GM21529 (cell line): Measurements from ENCODE around the gene ZNF622.
"Not testable (repeated sequence)": the region's sequence is repeated elsewhere in the genome, so short reads cannot be mapped to it uniquely, and the experiment has no call there.

Experiments used
- ATAC-seq: cut with Tn5 transposase; IDR thresholded peaks from one replicate; pipeline ENCODE4 v1.9.1; 2021; ENCODE audit not compliant: unreplicated experiment

The ZNF622 gene

DNA sequence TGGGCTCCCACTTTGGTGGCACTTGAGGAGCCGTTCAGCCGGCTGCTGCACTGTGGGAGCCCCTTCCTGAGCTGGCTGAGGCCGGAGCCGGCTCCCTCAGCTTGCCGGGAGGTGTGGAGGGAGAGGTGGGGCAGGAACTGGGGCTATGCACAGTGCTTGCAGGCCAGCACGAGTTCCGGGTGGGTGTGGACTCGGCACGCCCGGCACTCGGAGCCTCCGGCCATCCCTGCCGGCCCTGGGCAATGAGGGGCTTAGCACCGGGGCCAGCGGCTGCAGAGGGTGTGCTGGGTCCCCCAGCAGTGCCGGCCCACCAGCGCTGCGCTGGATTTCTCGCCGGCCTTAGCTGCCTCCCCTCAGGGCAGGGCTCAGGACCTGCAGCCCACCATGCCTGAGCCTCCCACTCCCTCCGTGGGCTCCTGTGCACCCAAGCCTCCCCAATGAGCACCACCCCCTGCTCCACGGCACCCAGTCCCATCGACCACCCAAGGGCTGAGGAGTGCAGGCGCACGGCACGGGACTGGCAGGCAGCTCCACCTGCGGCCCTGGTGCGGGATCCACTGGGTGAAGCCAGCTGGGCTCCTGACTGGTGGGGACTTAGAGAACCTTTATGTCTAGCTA, 29.4 kb downstream of the ZNF622 start:
- not testable (repeated sequence) for ATAC-seq

DNA sequence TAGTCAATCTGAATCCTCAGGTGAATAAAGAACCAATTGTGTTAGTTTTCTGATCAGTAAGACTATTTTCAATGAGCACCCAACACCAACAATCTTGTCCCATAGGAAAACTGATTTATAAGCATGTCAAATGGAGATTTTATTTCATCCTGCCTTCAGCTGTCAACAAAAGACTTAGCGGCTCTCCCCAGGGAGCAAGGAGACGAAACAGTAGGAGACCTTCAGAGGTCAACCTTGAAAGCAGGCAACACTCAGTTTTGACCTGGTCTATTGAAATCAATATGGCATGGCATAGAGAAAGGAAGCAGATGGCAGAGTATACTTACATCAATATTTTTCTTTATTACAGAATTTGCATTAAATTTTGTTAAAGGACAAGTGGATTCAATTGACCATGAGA, 34.1 kb downstream of the ZNF622 start:
- no peak for ATAC-seq

DNA sequence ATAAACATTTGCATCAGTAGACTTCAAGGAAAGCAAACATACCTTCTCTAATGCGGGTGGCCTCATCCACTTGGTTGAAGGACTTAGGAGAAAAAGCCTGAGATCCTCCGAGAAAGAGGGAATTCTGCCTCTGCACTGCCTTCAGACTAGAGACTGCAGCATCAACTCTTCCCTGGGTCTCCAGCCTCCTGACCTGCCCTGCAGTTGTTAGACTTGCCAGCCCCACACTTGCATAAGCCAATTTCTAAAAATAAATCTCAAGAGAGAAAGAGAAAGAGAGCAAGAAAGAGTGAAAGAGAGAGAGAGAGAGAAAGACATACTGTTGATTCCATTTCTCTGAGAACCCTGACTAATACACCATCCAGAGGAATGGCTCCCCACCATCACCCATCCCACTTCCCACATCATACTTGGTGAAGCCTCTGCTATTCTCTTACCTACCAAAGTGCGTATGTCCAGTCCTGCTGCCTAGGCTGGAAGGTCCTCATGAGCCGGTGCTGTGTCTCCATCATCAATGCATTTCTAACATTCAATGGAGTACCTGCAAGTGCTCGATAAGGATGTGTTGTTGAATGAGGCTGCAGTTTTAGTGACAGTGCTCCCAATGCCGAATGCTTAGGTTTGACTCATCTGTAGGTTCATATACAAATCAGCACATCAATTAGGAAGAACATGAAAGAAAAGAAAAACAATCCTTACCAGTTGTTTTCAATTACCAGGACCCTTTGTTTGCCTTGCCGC, 35.1 kb downstream of the ZNF622 start:
- no peak for ATAC-seq

DNA sequence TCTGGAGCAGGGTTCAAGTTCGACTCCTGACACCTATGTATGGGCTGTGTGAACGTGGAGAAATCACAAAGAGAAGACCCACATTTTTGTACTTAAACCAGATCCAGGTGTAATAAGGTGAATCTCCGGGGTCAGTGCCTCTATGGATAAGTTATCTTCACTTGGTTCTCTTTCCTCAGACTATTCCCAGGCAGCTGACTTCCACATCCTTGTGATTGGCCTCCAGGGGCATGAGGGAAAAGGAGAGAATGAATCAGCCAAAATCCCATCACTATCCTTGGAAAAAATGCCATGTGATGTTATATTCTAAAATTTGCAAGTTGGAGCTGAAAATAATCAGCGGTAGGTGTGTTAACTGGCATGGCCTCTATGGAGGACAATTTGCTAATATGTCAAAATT, 37.2 kb downstream of the ZNF622 start:
- ATAC-seq = no peak

DNA sequence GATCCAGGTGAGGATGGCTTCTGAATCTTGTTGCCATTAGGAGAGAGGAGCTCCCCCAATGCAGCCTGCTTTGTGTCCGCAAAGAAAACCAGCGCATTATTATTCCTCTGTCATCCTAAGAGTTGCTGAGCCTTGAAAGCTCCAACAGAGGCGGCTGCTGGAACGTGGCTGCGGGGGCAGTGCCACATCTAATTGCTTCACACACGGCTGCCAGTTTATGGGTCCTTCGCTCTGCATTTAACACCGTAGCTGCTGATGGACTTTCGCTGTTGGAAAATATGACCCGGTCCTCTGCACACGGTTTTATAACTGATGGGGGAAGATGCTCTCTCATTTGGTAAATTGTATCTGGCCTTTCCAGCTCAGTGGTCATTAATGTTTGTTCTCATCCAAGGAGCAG, 38.0 kb downstream of the ZNF622 start:
- no peak for ATAC-seq

DNA sequence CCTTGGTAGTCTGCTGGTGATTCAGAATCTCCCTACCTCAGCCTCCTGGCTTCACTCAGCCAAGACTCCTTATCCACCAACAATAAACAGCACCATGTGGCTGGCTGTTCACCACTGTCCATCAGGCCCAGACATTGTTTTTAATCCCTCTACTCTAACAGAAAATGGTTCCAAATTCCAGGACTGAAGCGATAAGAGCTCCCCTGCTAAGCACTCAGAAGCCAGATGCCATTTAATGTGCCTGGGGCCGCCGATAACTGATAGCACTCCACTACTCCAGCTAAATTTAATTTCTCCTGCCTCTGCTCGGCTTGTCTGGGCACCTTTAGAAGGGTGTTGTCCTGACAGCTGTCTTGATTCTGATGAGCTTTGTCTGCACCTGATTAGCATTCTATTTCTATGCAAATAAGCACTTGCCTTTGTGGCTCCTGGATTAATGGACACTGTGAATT, 47.1 kb downstream of the ZNF622 start:
- ATAC-seq = no peak

DNA sequence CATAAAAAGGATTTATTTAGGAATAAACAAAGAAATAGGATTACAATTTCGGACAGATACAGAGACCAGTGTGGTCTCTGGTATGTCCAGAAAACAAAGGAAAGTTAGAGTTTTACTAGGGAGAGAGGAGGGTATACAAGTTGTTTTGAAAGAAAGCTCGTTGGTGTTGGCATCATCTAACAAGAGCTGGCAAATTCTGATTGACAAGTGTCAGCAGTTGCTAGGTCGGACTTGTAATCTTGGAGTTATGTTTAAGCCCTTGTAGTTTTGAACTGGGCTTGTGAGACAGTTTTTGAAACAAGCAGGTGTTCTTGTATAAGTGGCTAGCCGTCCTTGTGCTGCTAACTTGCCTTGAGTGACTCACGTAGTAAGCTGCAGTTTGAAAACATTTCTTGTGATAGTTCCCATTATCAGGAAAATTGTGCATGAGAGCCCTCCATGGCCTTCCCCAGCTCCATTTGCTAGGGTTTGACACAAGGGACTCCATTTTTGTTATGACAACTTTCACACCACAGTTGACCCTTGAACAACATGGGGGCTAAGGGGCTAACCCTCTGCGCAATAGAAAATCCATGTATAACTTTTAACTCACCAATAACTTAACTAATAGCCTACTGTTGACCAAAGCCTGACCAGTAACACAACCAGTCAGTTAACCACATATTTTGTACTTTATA, 48.1 kb downstream of the ZNF622 start:
- no peak for ATAC-seq

DNA sequence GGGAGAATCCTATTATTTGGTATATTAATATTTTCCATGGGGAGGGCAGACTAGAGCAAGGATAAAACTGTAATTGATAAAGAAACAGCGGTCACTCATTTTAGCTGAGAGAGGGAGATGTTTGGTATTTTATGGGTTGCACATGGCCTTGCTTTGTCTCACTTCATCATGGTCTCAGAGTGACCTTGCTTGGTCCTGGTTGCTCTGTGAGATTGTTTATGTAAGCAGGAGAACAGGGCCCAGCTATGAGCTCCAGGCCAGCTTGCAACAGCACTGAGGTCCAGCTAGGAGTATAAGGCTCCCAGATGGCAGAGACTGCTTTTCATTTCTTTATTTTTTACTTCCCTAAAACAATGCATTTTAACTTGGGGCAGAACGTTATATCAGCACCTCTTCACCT, 50.7 kb downstream of the ZNF622 start:
- no peak for ATAC-seq

DNA sequence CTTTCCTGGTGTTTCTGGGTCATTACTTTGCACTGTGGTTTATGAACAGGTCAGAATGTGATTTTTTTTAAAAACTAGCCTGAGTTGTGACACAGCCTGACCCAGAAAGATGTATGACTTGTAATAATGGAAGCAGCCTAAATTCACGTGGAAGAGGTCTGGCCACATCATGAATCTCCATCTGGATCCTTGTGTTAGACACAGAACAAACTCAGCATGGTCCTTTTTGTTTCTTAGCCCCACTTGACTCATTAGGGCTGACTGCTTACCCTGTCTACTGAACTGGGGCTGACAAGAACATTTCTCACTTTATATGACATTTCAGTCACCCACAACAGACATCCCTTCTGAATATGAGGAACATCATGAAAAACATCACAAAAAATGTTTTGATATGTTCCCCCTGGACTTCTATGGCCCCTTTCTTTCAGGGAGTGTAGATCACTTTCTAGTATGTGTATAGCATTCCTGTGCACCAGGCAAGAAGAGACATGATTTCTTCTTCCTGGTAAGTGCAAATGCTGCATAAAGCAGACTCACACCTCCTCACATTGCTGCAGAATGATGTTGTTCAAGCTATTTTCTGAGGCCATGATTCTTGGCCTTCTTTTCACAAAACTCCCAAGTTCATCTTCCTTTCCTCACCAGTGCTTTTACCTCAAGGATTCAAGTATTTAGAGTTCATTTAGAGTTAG, 52.3 kb downstream of the ZNF622 start:
- no peak for ATAC-seq

DNA sequence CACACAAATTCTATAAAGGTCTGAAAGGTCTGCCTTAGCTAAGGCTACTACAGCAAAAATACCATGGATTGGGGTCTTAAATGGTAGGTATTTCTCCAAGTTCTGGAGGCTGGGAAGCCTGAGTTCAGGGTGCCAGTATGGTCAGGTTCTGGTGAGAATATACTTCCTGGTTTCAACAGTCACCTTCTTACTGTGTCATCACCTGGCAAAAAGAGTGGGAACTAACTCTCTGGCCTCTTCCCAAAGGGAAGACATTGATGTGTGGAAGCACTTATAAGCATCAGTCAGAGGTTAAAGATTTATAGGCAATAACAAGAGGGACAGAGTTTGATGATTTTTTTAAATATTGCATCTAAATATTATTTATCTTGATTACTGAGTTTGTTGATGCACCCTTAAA, 53.0 kb downstream of the ZNF622 start:
- ATAC-seq = no peak

DNA sequence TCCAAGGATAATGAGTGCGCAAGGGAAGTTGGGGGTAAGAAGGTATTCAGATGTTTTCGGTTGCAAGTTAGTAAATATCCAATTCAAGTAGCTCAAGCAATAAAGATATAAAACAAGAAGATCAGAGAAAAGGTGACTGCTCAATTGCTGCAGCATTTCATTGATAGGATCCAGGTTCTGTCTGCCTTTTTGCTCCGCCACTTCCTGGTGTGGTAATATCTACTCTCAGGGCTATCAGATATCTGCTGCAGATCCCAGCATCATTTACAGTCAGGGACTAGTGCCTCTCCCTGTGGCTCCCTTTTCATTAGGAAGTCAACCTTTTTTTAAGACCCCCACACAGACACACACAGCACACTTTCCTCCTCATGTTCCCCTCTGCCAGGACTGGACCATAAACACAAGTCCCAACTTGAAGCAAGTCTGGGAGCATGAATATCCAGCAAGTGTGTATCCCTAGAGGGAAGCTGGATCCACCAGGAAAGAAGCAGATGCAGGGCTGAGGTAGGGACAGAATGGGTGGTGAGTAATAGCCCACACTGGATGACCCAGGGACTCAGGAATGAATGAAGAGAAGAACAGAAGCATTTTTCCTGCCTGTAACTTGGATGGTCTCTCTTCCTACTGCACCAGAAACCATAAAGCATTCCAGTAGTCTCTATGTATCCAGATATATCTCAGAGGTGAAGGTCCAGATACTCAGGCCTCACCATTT, 53.7 kb downstream of the ZNF622 start:
- ATAC-seq = no peak

DNA sequence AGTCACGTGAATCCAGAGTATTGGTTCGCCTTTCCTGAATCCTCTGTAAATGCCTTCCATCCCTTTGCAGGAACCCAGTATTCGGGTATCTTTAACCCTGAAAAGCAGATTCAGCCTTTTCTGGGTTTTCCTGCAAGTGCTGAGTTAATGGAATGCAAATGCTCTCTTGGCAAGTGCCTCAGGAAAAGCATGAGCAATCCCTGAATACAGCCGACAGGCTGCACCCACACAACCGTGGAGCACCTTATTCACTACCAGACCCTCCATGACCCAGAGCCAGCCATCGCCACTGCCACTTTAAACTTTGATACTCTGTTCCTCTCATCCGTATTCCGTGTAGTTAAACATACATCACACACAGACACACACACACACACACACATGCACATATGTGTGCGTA, 54.4 kb downstream of the ZNF622 start:
- ATAC-seq = no peak

DNA sequence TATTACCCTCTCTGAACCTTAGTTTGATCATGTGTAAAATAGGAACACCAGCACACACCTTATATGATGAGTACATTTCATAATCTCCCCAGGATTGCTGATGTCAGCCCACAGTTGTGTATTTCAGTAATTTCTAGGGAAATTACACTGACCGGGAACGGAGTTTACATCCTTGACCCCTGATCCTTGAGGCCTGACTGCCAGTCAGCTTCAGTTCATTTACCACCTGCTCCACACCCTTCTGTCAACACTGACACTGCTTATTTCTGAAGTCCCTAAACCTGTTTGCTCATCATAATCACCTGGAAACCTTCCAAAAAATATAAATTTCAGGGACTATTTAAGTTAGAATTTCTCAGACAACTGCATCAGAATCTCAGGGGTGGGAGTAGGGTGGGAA, 55.3 kb downstream of the ZNF622 start:
- ATAC-seq = no peak

DNA sequence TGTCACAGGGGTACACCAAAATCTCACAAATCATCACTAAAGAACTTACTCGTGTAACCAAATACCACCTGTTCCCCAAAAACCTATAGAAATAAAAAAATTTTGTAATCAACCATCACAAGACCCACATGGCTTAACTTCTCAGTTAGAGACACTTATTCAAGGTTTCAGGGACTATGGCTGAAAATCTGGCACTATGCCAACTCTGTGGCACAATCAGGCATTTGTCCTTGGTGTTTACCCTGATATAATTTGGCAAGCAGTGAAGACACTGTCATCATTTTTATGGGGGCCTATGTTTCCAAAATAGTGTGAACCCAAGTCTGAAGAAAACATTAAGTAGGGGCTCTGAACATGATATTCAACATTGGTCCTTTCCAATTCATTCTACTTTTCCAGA, 59.0 kb downstream of the ZNF622 start:
- no peak for ATAC-seq

DNA sequence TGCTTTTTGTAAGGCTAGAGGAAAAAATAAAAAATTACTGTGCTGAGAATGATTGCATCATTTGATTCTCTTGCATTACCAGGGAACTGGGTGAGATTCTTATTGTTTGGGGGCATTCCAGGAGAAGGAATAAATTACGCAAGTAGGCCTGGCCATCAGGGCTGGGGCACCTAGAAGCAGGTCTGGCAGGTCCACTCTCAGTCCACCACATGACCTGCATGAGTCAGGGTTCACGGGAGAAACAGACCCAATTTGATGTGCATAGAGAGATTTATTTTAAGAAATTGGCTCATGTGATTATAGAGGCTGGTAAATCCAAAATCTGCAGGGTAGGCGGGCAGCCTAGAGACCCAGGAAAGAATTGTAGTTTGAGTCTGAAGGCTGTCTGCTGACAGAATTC, 59.6 kb downstream of the ZNF622 start:
- no peak for ATAC-seq
